Smooth muscle cell (in vitro differentiated cells): Measurements from ENCODE around the gene FUS. TPM values are rescaled to one million over a fixed set of nuclear protein-coding genes. Genes with fewer than 3 reads are reported as not detected.

ENCODE experiments used
- DNase-seq: peaks from one replicate; lab custom pipeline; 2025; ENCODE audit not compliant: unreplicated experiment; lab: John Stamatoyannopoulos, UW
- H2AFZ ChIP-seq: fragments of 200-600 bp; sonication (generic); 2 replicates; pipeline ENCODE4 v1.6.0; 2016; ENCODE audit warnings: antibody characterized with exemption, low read depth, mild to moderate bottlenecking
- H3F3A ChIP-seq: fragments of 200-600 bp; sonication (generic); 2 replicates; pipeline ENCODE4 v1.6.0; 2017; ENCODE audit warnings: antibody characterized with exemption, low read depth
- H3K27ac ChIP-seq: fragments of 200-600 bp; sonication (generic); 2 replicates; pipeline ENCODE4 v1.5.1; 2016; ENCODE audit warnings: low read depth, mild to moderate bottlenecking
- H3K27me3 ChIP-seq: fragments of 200-600 bp; sonication (generic); 2 replicates; pipeline ENCODE4 v1.6.1; 2016; ENCODE audit warnings: low read depth, mild to moderate bottlenecking
- H3K36me3 ChIP-seq: fragments of 200-600 bp; sonication (generic); 2 replicates; pipeline ENCODE4 v1.5.1; 2016; ENCODE audit warnings: low read depth
- H3K4me1 ChIP-seq: fragments of 200-600 bp; sonication (generic); 2 replicates; pipeline ENCODE4 v1.5.1; 2016; ENCODE audit warnings: low read depth
- H3K4me2 ChIP-seq: fragments of 200-600 bp; sonication (generic); 2 replicates; pipeline ENCODE4 v1.6.0; 2016; ENCODE audit warnings: mild to moderate bottlenecking
- H3K4me3 ChIP-seq: fragments of 200-600 bp; sonication (generic); 2 replicates; pipeline ENCODE4 v1.5.1; 2016; ENCODE audit warnings: mild to moderate bottlenecking
- H3K79me2 ChIP-seq: fragments of 200-600 bp; sonication (generic); 2 replicates; pipeline ENCODE4 v1.6.0; 2016; ENCODE audit warnings: low read depth, mild to moderate bottlenecking
- H3K9ac ChIP-seq: fragments of 200-600 bp; sonication (generic); 2 replicates; pipeline ENCODE4 v1.6.0; 2016; ENCODE audit warnings: low read depth
- H3K9me3 ChIP-seq: fragments of 200-600 bp; sonication (generic); replicated peaks from 2 replicates; pipeline ENCODE4 v1.5.1; 2016; ENCODE audit warnings: low read depth
- H4K20me1 ChIP-seq: fragments of 200-600 bp; sonication (generic); 2 replicates; pipeline ENCODE4 v1.6.0; 2016; ENCODE audit warnings: low read depth
- WGBS: methylation state at CpG from one replicate; pipeline ENCODE4 v1.1.7; 2016; ENCODE audit warnings: low lambda C conversion rate; 5-methylcytosine and 5-hydroxymethylcytosine counted together
- polyA plus RNA-seq: library from polyadenylated mRNA; unstranded; fragments of >200 nt; fragmentation: Nextera tagmentation; extraction: Ambion mirVana; gene quantifications from 2 replicates; pipeline ENCODE4 v1.2.1, GENCODE V29; 2016
- total RNA-seq: library from RNA; depleted of rRNA; stranded (reverse); fragments of >200 nt; gene quantifications from 2 replicates; pipeline ENCODE4 v1.2.3, GENCODE V29; 2014
- TF ChIP-seq, protein P1 (sequence below): fragments of 200-600 bp; sonication (generic); IDR thresholded peaks from 2 replicates; pipeline ENCODE4 v1.5.1; 2017; ENCODE audit warnings: borderline replicate concordance, mild to moderate bottlenecking, antibody characterized with exemption; ENCODE audit not compliant: insufficient read depth, poor library complexity, severe bottlenecking

FUS gene
- total and polyA plus RNA-seq, 2 experiments from 2014 or later, result 58.6 to 225 TPM

DNA sequence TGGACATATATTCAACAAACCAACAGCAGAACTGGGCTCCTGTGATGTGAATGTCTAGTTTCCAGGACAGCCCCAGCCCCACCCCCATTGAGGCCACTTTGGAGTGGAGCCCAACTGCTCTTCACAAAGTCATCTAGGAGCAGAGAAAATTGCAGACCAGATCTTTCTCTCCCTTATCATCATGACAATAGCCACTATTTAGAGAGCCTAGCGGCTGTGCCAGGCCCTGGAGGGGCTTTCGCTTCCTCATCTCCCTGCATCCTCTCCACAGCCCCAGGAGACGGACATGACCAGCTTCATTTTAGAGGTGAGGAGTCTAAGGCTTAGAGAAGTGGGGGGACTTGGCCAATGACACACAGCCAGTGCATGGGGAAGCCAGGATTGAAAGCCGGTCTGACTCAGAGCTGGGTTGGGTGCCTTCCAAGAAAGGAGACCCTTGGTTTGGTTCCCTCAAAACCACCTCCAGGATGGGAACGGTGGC is 45.8 kb upstream of the FUS start:
- H3K9me3 ChIP-seq, result no peaks in the 10 kb centered on the region
- H2AFZ ChIP-seq, result no peak overlapping the region
- WGBS, result 34% methylated on average over 5 of the region's 5 CpGs
- H3K9ac ChIP-seq, result no peak overlapping the region
- DNase-seq, result no peak
- no peaks in the 10 kb centered on the region for H3K79me2 ChIP-seq
- peaks cover 11% of the 10 kb centered on the region for H3K4me1 ChIP-seq
- peak overlapping the region; percentile 49 for H3K4me3 ChIP-seq
- TF ChIP-seq, protein P1, sequence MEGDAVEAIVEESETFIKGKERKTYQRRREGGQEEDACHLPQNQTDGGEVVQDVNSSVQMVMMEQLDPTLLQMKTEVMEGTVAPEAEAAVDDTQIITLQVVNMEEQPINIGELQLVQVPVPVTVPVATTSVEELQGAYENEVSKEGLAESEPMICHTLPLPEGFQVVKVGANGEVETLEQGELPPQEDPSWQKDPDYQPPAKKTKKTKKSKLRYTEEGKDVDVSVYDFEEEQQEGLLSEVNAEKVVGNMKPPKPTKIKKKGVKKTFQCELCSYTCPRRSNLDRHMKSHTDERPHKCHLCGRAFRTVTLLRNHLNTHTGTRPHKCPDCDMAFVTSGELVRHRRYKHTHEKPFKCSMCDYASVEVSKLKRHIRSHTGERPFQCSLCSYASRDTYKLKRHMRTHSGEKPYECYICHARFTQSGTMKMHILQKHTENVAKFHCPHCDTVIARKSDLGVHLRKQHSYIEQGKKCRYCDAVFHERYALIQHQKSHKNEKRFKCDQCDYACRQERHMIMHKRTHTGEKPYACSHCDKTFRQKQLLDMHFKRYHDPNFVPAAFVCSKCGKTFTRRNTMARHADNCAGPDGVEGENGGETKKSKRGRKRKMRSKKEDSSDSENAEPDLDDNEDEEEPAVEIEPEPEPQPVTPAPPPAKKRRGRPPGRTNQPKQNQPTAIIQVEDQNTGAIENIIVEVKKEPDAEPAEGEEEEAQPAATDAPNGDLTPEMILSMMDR, result no peak
- H3K4me2 ChIP-seq, result peak overlapping the region; percentile 80
- H3K27me3 ChIP-seq, result no peaks in the 10 kb centered on the region
- H3K27ac ChIP-seq, result no peak overlapping the region
- no peaks in the 10 kb centered on the region for H3F3A ChIP-seq
- H3K36me3 ChIP-seq, result no peaks in the 10 kb centered on the region
- H4K20me1 ChIP-seq, result peaks cover 5% of the 10 kb centered on the region

GRCh38 chr16:31134625-31135534 is 45.1 kb upstream of the FUS start:
- H3K4me1 ChIP-seq, result peaks cover 11% of the 10 kb centered on the region
- WGBS, result 17% methylated on average over 18 of the region's 18 CpGs
- peak overlapping the region; percentile 49 for H3K4me3 ChIP-seq

DNA sequence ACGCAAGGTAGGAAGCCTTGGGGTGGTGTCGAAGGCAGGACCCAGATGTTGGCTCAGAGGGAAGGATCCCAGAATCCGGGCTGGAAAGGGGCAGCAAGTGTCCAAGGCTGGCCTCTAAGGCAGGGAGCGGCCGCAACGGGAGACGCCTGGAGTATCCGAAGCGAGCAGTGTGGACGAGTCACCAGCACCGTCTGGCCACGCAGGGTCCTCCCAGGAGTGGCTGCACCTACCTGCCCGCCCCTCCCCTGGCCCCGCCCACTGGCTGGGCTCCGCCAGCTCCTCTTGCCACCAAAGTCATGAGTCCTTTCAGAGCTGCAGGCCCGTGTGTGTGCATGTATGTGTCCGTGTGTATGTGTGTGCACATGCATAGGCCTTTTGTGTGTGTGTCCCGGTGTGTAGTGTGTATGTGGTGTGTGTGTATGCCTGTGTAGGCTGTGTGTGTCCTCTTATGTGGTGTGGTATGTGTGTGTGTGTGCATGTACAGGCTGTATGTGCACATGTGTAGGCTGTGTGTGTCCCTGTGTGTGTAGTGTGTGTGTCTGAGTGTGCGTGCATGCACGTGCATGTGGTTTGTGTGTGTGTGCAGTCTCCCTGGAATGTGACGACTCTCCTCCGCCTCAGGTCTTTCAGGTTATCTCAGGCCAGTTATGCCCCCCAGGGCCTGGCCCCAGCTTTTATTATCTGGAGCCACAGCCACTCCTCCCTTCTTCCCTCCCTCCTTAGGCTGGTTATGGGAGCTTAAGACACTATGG is 44.2 kb upstream of the FUS start, which contains the start of gene PRSS8:
Gene PRSS8 (minus strand): TSS at position 193 of the 752 bp plus-strand sequence. CDS start 229 bp downstream, outside the sequence.
- no peaks in the 10 kb centered on the region for H3K79me2 ChIP-seq
- TF ChIP-seq, protein P1, result no peak
- peak within 1 kb of the TSS; percentile 58 for H3K9ac ChIP-seq
- peaks cover 11% of the 10 kb centered on the region for H3K4me1 ChIP-seq
- no peak for DNase-seq
- 33% methylated on average over 19 of the region's 22 CpGs for WGBS
- H3K27ac ChIP-seq, result peak within 1 kb of the TSS; percentile 56
- H3K27me3 ChIP-seq, result no peaks in the 10 kb centered on the region
- H3K4me2 ChIP-seq, result peak within 1 kb of the TSS; percentile 80
- H4K20me1 ChIP-seq, result peaks cover 5% of the 10 kb centered on the region
- H3K36me3 ChIP-seq, result no peaks in the 10 kb centered on the region
- peak within 1 kb of the TSS; percentile 49 for H3K4me3 ChIP-seq
- no peaks in the 10 kb centered on the region for H3K9me3 ChIP-seq
- no peak within 1 kb of the TSS for H2AFZ ChIP-seq
- no peaks in the 10 kb centered on the region for H3F3A ChIP-seq

More at GRCh38 chr16:31134625-31135534, 45.1 kb upstream of the FUS start:
- Histone ChIP-seq H3K9me3 (no peaks in the 10 kb centered on the region), H4K20me1 (peaks cover 5% of the 10 kb centered on the region), H3K27ac (peak overlapping the region; percentile 56), H3K36me3 (no peaks in the 10 kb centered on the region), H3F3A (no peaks in the 10 kb centered on the region), H3K9ac (peak overlapping the region; percentile 58), H2AFZ (no peak overlapping the region), H3K4me2 (peak overlapping the region; percentile 80), H3K27me3 (no peaks in the 10 kb centered on the region), H3K79me2 (no peaks in the 10 kb centered on the region)
- TF ChIP-seq, protein P1, result no peak
- DNase-seq, result no peak
